OCI-LY1 (cell line): ENCODE measurements around the gene PARD3.

Experiments used
- H2AFZ ChIP-seq: fragments of 200-600 bp; sonication (generic), shearing (Covaris generic); 2 replicates; pipeline ENCODE4 v1.6.0; 2014; ENCODE audit warnings: antibody characterized with exemption, mild to moderate bottlenecking, low read length
- H3F3A ChIP-seq: fragments of 200-600 bp; sonication (generic), shearing (Covaris generic); 2 replicates; pipeline ENCODE4 v1.6.0; 2014; ENCODE audit warnings: mild to moderate bottlenecking, antibody characterized with exemption, low read length, moderate library complexity; ENCODE audit not compliant: insufficient read depth
- H3K27ac ChIP-seq: fragments of 200-600 bp; sonication (generic); 2 replicates; pipeline ENCODE4 v1.5.1; 2014; ENCODE audit warnings: low read length, mixed run types, mild to moderate bottlenecking, low read depth; ENCODE audit not compliant: poor library complexity, severe bottlenecking
- H3K27me3 ChIP-seq: fragments of 200-600 bp; sonication (generic); 2 replicates; pipeline ENCODE4 v1.6.0; 2014; ENCODE audit warnings: antibody characterized with exemption, mild to moderate bottlenecking, low read length, moderate library complexity; ENCODE audit not compliant: insufficient read depth
- H3K36me3 ChIP-seq: fragments of 200-600 bp; sonication (generic); 2 replicates; pipeline ENCODE4 v1.6.1; 2014; ENCODE audit warnings: mild to moderate bottlenecking, antibody characterized with exemption, low read length, moderate library complexity, mixed read lengths; ENCODE audit not compliant: insufficient read depth
- H3K4me1 ChIP-seq: fragments of 200-600 bp; sonication (generic); 2 replicates; pipeline ENCODE4 v1.5.1; 2014; ENCODE audit warnings: mild to moderate bottlenecking, low read length, moderate library complexity; ENCODE audit not compliant: insufficient read depth, severe bottlenecking
- H3K4me2 ChIP-seq: fragments of 200-600 bp; sonication (generic), shearing (Covaris generic); 2 replicates; pipeline ENCODE4 v1.6.1; 2014; ENCODE audit warnings: low read length
- H3K4me3 ChIP-seq: fragments of 200-600 bp; sonication (generic); 2 replicates; pipeline ENCODE4 v1.5.1; 2014; ENCODE audit warnings: low read length, low read depth, mild to moderate bottlenecking, mixed read lengths; ENCODE audit not compliant: poor library complexity, severe bottlenecking
- H3K79me2 ChIP-seq: fragments of 200-600 bp; shearing (Covaris generic); 2 replicates; pipeline ENCODE4 v1.6.1; 2016; ENCODE audit warnings: mixed run types, low read length, mixed read lengths; ENCODE audit not compliant: insufficient read depth
- H3K9ac ChIP-seq: fragments of 200-600 bp; sonication (generic), shearing (Covaris generic); 2 replicates; pipeline ENCODE4 v1.6.1; 2014; ENCODE audit warnings: mild to moderate bottlenecking, low read length, mixed read lengths
- H3K9me2 ChIP-seq: fragments of 200-600 bp; sonication (generic), shearing (Covaris generic); 2 replicates; pipeline ENCODE4 v1.6.1; 2014; ENCODE audit warnings: low read depth, mild to moderate bottlenecking, low read length, mixed read lengths
- H3K9me3 ChIP-seq: fragments of 200-600 bp; shearing (Covaris generic); 2 replicates; pipeline ENCODE4 v1.6.1; 2014; ENCODE audit warnings: low read length, mixed read lengths
- H4K20me1 ChIP-seq: fragments of 200-600 bp; sonication (generic), shearing (Covaris generic); 2 replicates; pipeline ENCODE4 v1.6.0; 2016; ENCODE audit warnings: mild to moderate bottlenecking, low read length; ENCODE audit not compliant: insufficient read depth
- EZH2 ChIP-seq: fragments of 200-600 bp; sonication (generic), shearing (Covaris generic); IDR thresholded peaks from 2 replicates; pipeline ENCODE4 v1.8.0; 2017; ENCODE audit warnings: borderline replicate concordance, mixed run types, mild to moderate bottlenecking, antibody characterized with exemption, low read length, moderate library complexity, mixed read lengths
- TF ChIP-seq, protein P1 (sequence below): fragments of 200-600 bp; sonication (generic), shearing (Covaris generic); IDR thresholded peaks from 2 replicates; pipeline ENCODE4 v1.5.1; 2017; ENCODE audit warnings: mild to moderate bottlenecking, antibody characterized with exemption, low read length, moderate library complexity, mixed read lengths

PARD3 gene

DNA sequence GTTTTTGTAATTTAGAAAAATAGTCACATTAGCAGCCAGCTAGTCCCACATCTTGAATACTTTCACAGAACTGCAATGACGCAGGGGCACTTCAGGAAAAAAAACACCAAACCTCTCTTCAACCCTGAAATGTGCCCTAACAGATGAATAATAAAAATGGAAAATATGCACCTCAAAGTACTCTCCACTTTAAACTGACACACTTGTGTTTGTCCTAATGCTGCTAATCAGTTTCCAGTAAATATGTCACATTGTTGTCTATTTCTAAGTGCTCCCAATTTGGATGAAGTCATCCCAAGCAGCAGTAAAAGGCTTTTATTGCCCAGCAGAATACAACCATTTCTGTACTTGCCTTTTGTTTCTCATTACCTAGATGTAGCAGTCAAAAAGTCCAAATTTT is 86.7 kb downstream of the PARD3 start:
- no peak overlapping the region for H3K4me2 ChIP-seq
- no peaks in the 10 kb centered on the region for H4K20me1 ChIP-seq
- H2AFZ ChIP-seq = no peak overlapping the region
- no peaks in the 10 kb centered on the region for H3K79me2 ChIP-seq
- H3K27ac ChIP-seq = no peak overlapping the region
- no peaks in the 10 kb centered on the region for H3K36me3 ChIP-seq
- H3K9me2 ChIP-seq = no peaks in the 10 kb centered on the region
- no peak for TF ChIP-seq EZH2
- TF ChIP-seq, protein P1, sequence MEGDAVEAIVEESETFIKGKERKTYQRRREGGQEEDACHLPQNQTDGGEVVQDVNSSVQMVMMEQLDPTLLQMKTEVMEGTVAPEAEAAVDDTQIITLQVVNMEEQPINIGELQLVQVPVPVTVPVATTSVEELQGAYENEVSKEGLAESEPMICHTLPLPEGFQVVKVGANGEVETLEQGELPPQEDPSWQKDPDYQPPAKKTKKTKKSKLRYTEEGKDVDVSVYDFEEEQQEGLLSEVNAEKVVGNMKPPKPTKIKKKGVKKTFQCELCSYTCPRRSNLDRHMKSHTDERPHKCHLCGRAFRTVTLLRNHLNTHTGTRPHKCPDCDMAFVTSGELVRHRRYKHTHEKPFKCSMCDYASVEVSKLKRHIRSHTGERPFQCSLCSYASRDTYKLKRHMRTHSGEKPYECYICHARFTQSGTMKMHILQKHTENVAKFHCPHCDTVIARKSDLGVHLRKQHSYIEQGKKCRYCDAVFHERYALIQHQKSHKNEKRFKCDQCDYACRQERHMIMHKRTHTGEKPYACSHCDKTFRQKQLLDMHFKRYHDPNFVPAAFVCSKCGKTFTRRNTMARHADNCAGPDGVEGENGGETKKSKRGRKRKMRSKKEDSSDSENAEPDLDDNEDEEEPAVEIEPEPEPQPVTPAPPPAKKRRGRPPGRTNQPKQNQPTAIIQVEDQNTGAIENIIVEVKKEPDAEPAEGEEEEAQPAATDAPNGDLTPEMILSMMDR = no peak
- no peak overlapping the region for H3K4me3 ChIP-seq
- H3F3A ChIP-seq = no peaks in the 10 kb centered on the region
- no peaks in the 10 kb centered on the region for H3K4me1 ChIP-seq
- no peaks in the 10 kb centered on the region for H3K27me3 ChIP-seq
- H3K9ac ChIP-seq = no peak overlapping the region
- H3K9me3 ChIP-seq = no peaks in the 10 kb centered on the region

DNA sequence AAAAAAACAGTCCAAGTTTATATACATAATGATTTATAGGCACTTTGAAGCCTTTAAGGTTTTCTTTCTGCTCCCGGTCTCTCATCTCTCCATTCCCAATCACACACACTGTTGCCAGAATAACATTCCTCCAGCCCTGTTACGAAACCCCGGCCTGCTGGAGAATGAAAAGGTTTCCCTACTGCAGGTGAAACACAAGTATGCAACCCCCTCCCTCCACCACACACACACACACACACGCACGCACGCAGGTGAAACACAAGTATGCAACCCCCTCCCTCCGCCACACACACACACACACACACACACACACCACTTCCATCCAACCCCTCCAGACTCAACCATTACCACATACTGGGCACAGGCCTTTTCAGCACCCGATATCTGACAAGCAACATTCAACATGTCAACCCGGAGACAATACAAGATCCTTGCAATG is 87.5 kb downstream of the PARD3 start:
- TF ChIP-seq EZH2 = no peak
- TF ChIP-seq, protein P1 = no peak
- Histone ChIP-seq H2AFZ (no peak overlapping the region), H4K20me1 (no peaks in the 10 kb centered on the region), H3K79me2 (no peaks in the 10 kb centered on the region), H3K9me3 (no peaks in the 10 kb centered on the region), H3K9me2 (no peaks in the 10 kb centered on the region), H3K4me3 (no peak overlapping the region), H3K9ac (no peak overlapping the region), H3K27me3 (no peaks in the 10 kb centered on the region), H3K27ac (no peak overlapping the region), H3K36me3 (no peaks in the 10 kb centered on the region), H3F3A (no peaks in the 10 kb centered on the region), H3K4me1 (no peaks in the 10 kb centered on the region), H3K4me2 (no peak overlapping the region)

DNA sequence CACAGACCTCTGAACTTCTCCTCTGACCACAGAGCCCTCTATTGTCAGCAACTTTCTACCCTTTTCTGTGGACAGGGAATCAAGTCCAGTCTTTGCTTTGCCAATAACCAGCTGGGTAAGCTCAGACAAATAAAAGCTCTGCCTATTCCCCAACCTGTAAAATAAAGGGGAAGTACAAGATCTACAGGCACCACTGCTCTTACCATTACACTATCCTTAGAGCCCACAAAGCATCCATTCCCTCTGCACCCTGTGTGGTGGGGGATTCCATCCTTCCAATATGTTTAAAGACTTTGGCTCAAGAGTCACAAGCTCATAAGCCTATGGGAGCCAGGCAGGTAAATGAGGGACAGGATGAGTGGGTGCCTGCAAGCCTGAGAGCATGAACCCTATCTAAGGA is 88.2 kb downstream of the PARD3 start:
- no peaks in the 10 kb centered on the region for H3K79me2 ChIP-seq
- H3K9me2 ChIP-seq = no peaks in the 10 kb centered on the region
- no peak overlapping the region for H3K9ac ChIP-seq
- H3K9me3 ChIP-seq = no peaks in the 10 kb centered on the region
- H3K27me3 ChIP-seq = no peaks in the 10 kb centered on the region
- H4K20me1 ChIP-seq = no peaks in the 10 kb centered on the region
- TF ChIP-seq, protein P1 = no peak
- TF ChIP-seq EZH2 = no peak
- H3K27ac ChIP-seq = no peak overlapping the region
- H3K36me3 ChIP-seq = no peaks in the 10 kb centered on the region
- no peak overlapping the region for H2AFZ ChIP-seq
- H3F3A ChIP-seq = no peaks in the 10 kb centered on the region
- H3K4me3 ChIP-seq = no peak overlapping the region
- H3K4me2 ChIP-seq = no peak overlapping the region
- no peaks in the 10 kb centered on the region for H3K4me1 ChIP-seq
